SU-DHL-6 (cell line): ENCODE data around the gene VDAC2.

ENCODE experiments used
- H2AFZ ChIP-seq: fragments of 200-600 bp; sonication (generic); 2 replicates; pipeline ENCODE4 v1.6.1; 2014; ENCODE audit warnings: low read depth, mild to moderate bottlenecking, moderate library complexity, mixed read lengths, antibody characterized with exemption, low read length; ENCODE audit not compliant: severe bottlenecking
- H3F3A ChIP-seq: fragments of 200-600 bp; shearing (Covaris generic); 2 replicates; pipeline ENCODE4 v1.6.0; 2016; ENCODE audit warnings: antibody characterized with exemption, mild to moderate bottlenecking; ENCODE audit not compliant: insufficient read depth
- H3K27ac ChIP-seq: fragments of 200-600 bp; sonication (generic); 2 replicates; pipeline ENCODE4 v1.5.1; 2016; ENCODE audit warnings: low read depth, mild to moderate bottlenecking, low read length, moderate library complexity, mixed read lengths
- H3K27me3 ChIP-seq: fragments of 200-600 bp; sonication (generic), shearing (Covaris generic); 2 replicates; pipeline ENCODE4 v1.6.0; 2014; ENCODE audit warnings: mild to moderate bottlenecking, low read length
- H3K36me3 ChIP-seq: fragments of 200-600 bp; sonication (generic); 2 replicates; pipeline ENCODE4 v1.6.1; 2014; ENCODE audit warnings: mild to moderate bottlenecking, low read length, mixed read lengths
- H3K4me2 ChIP-seq: fragments of 300-600, 200-600 bp; shearing (Covaris generic), sonication (generic); 2 replicates; pipeline ENCODE4 v1.6.0; 2014; ENCODE audit warnings: low read length, low read depth, mild to moderate bottlenecking; ENCODE audit not compliant: poor library complexity, severe bottlenecking
- H3K4me3 ChIP-seq: fragments of 200-600 bp; sonication (generic); 2 replicates; pipeline ENCODE4 v1.5.1; 2014; ENCODE audit warnings: antibody characterized with exemption, low read length, mild to moderate bottlenecking, mixed read lengths; ENCODE audit not compliant: insufficient read depth, poor library complexity, severe bottlenecking
- H3K79me2 ChIP-seq: fragments of 200-600 bp; sonication (generic); 2 replicates; pipeline ENCODE4 v1.6.1; 2014; ENCODE audit warnings: mild to moderate bottlenecking, low read length, moderate library complexity; ENCODE audit not compliant: insufficient read depth
- H3K9ac ChIP-seq: fragments of 200-600 bp; sonication (generic); 2 replicates; pipeline ENCODE4 v1.7.0; 2014; ENCODE audit warnings: mild to moderate bottlenecking, low read length
- H3K9me2 ChIP-seq: fragments of 200-600 bp; sonication (generic); replicated peaks from 2 replicates; pipeline ENCODE4 v1.6.1; 2014; ENCODE audit warnings: low read length; ENCODE audit not compliant: insufficient read depth
- H3K9me3 ChIP-seq: fragments of 200-600 bp; sonication (generic); 2 replicates; pipeline ENCODE4 v1.6.1; 2014; ENCODE audit warnings: low read length, mixed read lengths; ENCODE audit not compliant: insufficient read depth
- H4K20me1 ChIP-seq: fragments of 200-600 bp; sonication (generic); 2 replicates; pipeline ENCODE4 v1.6.1; 2014; ENCODE audit warnings: low read depth, mild to moderate bottlenecking, antibody characterized with exemption, low read length, moderate library complexity, mixed read lengths
- CTCF ChIP-seq: fragments of 200-600 bp; sonication (generic); IDR thresholded peaks from one replicate; pipeline ENCODE4 v1.5.1; 2017; ENCODE audit warnings: antibody characterized with exemption, mild to moderate bottlenecking, low read length, moderate library complexity; ENCODE audit not compliant: insufficient read depth, poor library complexity, severe bottlenecking
- EZH2phosphoT487 ChIP-seq: fragments of 200-600 bp; sonication (generic), shearing (Covaris generic); conservative IDR thresholded peaks from 2 replicates; pipeline ENCODE4 v1.6.1; 2018; ENCODE audit warnings: mild to moderate bottlenecking, antibody characterized with exemption, low read length, moderate library complexity, mixed read lengths

VDAC2 gene

GRCh38 chr10:75234017-75234682 lies 23.6 kb downstream of the VDAC2 start:
- Histone ChIP-seq H3K79me2 (no peaks in the 10 kb centered on the region), H4K20me1 (no peaks in the 10 kb centered on the region; the same call in 1 of the 2 replicates), H3K4me3 (peak overlapping the region; percentile 72), H3K9me2 (no peaks in the 10 kb centered on the region), H3K4me2 (peak overlapping the region; percentile 70), H3K36me3 (peaks cover 17% of the 10 kb centered on the region), H3F3A (peaks cover 57% of the 10 kb centered on the region), H2AFZ (peak overlapping the region; percentile 50), H3K27me3 (no peaks in the 10 kb centered on the region), H3K27ac (peak overlapping the region; percentile 82), H3K9me3 (no peaks in the 10 kb centered on the region), H3K9ac (peak overlapping the region; percentile 79)
- no peak for TF ChIP-seq CTCF
- no peak for TF ChIP-seq EZH2phosphoT487

GRCh38 chr10:75234683-75235374 lies 24.2 kb downstream of the VDAC2 start:
- no peaks in the 10 kb centered on the region for H3K27me3 ChIP-seq
- H3K27ac ChIP-seq = peak overlapping the region; percentile 82
- H3K4me3 ChIP-seq = peak overlapping the region; percentile 72
- no peak for TF ChIP-seq EZH2phosphoT487
- no peak for TF ChIP-seq CTCF
- H3F3A ChIP-seq = peaks cover 51% of the 10 kb centered on the region
- no peaks in the 10 kb centered on the region for H3K9me3 ChIP-seq
- no peaks in the 10 kb centered on the region for H3K79me2 ChIP-seq
- peaks cover 12% of the 10 kb centered on the region for H3K36me3 ChIP-seq
- H3K4me2 ChIP-seq = peak overlapping the region; percentile 70
- no peaks in the 10 kb centered on the region for H4K20me1 ChIP-seq
- peak overlapping the region; percentile 47 for H2AFZ ChIP-seq
- peak overlapping the region; percentile 79 for H3K9ac ChIP-seq
- no peaks in the 10 kb centered on the region for H3K9me2 ChIP-seq

- H3K4me2 ChIP-seq = peak within 1 kb of the TSS; percentile 70
- peak within 1 kb of the TSS; percentile 91 for H2AFZ ChIP-seq
- no peaks in the 10 kb centered on the region for H3K79me2 ChIP-seq
- H3K27ac ChIP-seq = peak within 1 kb of the TSS; percentile 82
- TF ChIP-seq EZH2phosphoT487 (no peak), CTCF (peak; percentile 97)
- no peaks in the 10 kb centered on the region for H4K20me1 ChIP-seq
- peaks cover 43% of the 10 kb centered on the region for H3F3A ChIP-seq
- H3K36me3 ChIP-seq = peaks cover 8% of the 10 kb centered on the region
- peak within 1 kb of the TSS; percentile 72 for H3K4me3 ChIP-seq
- H3K9me2 ChIP-seq = no peaks in the 10 kb centered on the region
- no peaks in the 10 kb centered on the region for H3K9me3 ChIP-seq
- no peaks in the 10 kb centered on the region for H3K27me3 ChIP-seq
- H3K9ac ChIP-seq = peak within 1 kb of the TSS; percentile 79
Measured at GRCh38 chr10:75235375-75236177, 25.0 kb downstream of the VDAC2 start, which contains the start of gene COMTD1. COMTD1 (minus strand) TSS chr10:75235957; CDS start chr10:75235928, 29 bp downstream.
